AML-193 (cell line): ENCODE measurements around the gene FITM1.

Source experiments
- DNase-seq, 2 experiments: peaks; one replicate each; lab custom pipeline; 2025; lab: John Stamatoyannopoulos, UW

FITM1 gene

GRCh38 chr14:24139272-24139934, 8.9 kb downstream of the FITM1 start:
- DNase-seq: no peak

- DNase-seq: peak; percentile 96 to 97
These were observed 10.8 kb downstream of the FITM1 start, which contains the start of gene EMC9 for GRCh38 chr14:24141097-24141880. Gene EMC9, minus strand, starts transcription at chr14:24141591. Its CDS starts 287 bp downstream, at chr14:24141304.

- DNase-seq: no peak
These were observed 13.1 kb downstream of the FITM1 start for GRCh38 chr14:24143511-24143910.

- no peak for DNase-seq
These were observed 14.0 kb downstream of the FITM1 start for GRCh38 chr14:24144451-24144850.

- DNase-seq: no peak
These were observed 14.8 kb downstream of the FITM1 start for GRCh38 chr14:24145219-24145618.

GRCh38 chr14:24145690-24146452, 15.4 kb downstream of the FITM1 start:
- DNase-seq: peak in 1 of 2 experiments; percentile 11

- DNase-seq: peak; percentile 91
These were observed 16.1 kb downstream of the FITM1 start, which contains the start of gene PSME2 for GRCh38 chr14:24146453-24146977. Gene PSME2, minus strand, starts transcription at chr14:24146610. Its CDS starts 29 bp downstream, at chr14:24146581.

- peak; percentile 97 for DNase-seq
These were observed 16.7 kb downstream of the FITM1 start, which contains the start of gene RNF31 for GRCh38 chr14:24146978-24147760. Gene RNF31, plus strand, starts transcription at chr14:24147498. Its CDS starts 201 bp downstream, at chr14:24147699.

- DNase-seq: no peak
These were observed 17.4 kb downstream of the FITM1 start for GRCh38 chr14:24147761-24148428.

- DNase-seq: no peak
These were observed 19.0 kb downstream of the FITM1 start for GRCh38 chr14:24149302-24149969.

- no peak for DNase-seq
These were observed 19.6 kb downstream of the FITM1 start for GRCh38 chr14:24150061-24150460.

- DNase-seq: no peak
These were observed 20.1 kb downstream of the FITM1 start for GRCh38 chr14:24150567-24150966.

- DNase-seq: no peak
These were observed 20.5 kb downstream of the FITM1 start for GRCh38 chr14:24150993-24151392.

- DNase-seq: no peak
These were observed 21.1 kb downstream of the FITM1 start for GRCh38 chr14:24151404-24152080.

- DNase-seq: no peak
These were observed 24.6 kb downstream of the FITM1 start for GRCh38 chr14:24155100-24155499.

- no peak for DNase-seq
These were observed 26.4 kb downstream of the FITM1 start for GRCh38 chr14:24156840-24157239.

GRCh38 chr14:24157331-24157730, 26.9 kb downstream of the FITM1 start:
- DNase-seq: no peak

- no peak for DNase-seq
These were observed 29.5 kb downstream of the FITM1 start for GRCh38 chr14:24159777-24160498.

- DNase-seq: no peak
These were observed 30.0 kb downstream of the FITM1 start for GRCh38 chr14:24160499-24160849.
